ENCODE data around the gene FBXO15. TPM values are rescaled to one million over a fixed set of nuclear protein-coding genes. Genes with fewer than 3 reads are reported as not detected.

The FBXO15 gene
- total RNA-seq, 6 donors from 2014 or later = 0.83 to 11.9 (median 2.6) TPM

DNA sequence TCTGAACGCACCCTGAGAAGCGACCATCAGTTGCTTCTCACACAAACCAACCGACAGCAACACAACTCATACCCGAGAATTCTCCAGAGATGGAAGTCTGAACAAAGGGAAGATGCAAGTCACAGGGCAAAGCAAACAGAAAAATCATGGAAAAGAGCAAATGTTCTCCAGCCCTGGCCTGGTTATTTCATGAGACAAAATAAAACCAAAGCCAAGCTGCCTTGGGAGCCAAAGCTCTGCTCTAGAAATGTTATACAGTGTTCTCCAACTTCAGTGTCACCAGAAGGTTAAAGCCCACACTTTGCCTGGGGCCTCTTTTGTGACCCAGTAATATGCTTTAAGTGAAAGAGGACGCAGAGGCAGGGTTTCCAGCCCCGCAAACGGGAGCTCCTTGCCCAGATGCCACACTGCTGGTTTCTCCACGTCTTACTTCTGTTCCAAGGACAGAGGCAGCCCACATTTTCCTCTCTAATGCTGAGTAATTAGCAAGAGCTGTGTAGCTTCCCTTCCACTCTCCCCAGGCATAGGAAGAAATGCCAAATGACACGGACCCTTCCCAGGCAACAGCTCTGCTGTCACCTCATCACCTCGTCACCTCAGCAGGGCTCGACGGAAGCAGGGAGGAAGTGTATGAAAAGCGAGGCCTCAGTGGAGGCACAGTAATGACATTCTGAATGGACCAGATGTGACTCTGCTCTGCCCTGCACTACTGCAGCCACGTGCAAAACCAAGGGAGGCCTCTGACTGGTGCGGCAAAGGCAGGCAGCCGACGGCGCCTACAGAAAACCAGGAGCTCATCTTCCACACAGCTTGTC, 64.7 kb downstream of the FBXO15 start:
- ATAC-seq (ENCODE audit: low FRiP score in 2 of 2) = no peak

DNA sequence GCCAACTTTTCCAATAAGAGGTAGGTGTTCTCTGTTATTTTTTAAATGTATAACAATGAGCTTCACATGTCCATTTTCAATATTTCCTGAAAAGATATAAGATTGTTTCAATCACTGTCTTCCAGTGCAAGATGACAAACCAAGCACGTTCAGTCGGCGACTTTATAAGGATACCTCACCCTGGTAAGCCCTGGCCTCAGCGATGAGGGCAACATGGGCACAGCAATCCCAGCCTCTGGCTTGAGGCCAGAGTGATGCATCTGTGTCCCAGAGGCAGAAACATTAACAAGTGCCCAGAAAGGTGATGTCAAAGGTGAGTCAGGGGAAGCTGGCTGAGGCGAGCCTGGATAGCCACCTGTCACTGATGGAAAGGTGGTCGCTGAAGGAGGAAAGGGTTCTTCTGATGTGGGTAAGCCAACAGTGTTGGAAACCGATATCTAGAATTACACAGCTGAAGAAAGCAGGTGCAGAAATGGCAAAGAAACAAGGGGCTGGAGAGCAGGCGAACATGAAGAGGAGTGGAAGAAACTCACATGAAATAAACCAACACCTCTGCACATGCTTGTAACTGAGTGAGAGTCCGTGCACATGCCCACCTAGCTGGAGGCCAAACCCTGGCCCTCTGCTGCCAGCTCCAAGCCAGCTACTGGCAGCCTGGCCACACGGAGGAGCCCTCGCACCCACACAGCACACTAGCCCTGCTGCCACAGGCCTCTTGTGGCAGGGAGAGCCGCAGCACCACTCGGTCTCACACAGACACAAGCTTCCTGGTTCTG, 65.5 kb downstream of the FBXO15 start:
- Histone ChIP-seq H3K27ac (no peak overlapping the region), H3K27me3 (no peaks in the 10 kb centered on the region), H3K36me3 (no peaks in the 10 kb centered on the region), H3K4me1 (no peaks in the 10 kb centered on the region), H3K4me3 (no peak overlapping the region), H3K9me3 (no peaks in the 10 kb centered on the region)
- TF ChIP-seq POLR2A (IDR thresholded peaks at IDR 0.05) = no peak
- peak in 4 of 6 experiments; percentile 26 to 52 (median 38) for TF ChIP-seq CTCF (IDR thresholded peaks at IDR 0.05)
- DNase-seq (peak; percentile 70 to 73), ATAC-seq (ENCODE audit: low FRiP score in 2 of 2) (peak; percentile 60 to 73)
- WGBS, 2 donors = 65 to 66% methylated on average over 12 to 13 of the region's 13 CpGs

More for the DNA sequence above, 64.7 kb downstream of the FBXO15 start:
- Histone ChIP-seq H3K4me3 (no peak overlapping the region), H3K27me3 (no peaks in the 10 kb centered on the region), H3K4me1 (no peaks in the 10 kb centered on the region), H3K36me3 (no peaks in the 10 kb centered on the region), H3K27ac (no peak overlapping the region), H3K9me3 (no peaks in the 10 kb centered on the region)
- TF ChIP-seq CTCF (IDR thresholded peaks at IDR 0.05) = no peak
- no peak for TF ChIP-seq POLR2A (IDR thresholded peaks at IDR 0.05)
- no peak for TF ChIP-seq EP300 (IDR thresholded peaks at IDR 0.05)
- no peak for TF ChIP-seq POLR2AphosphoS5 (IDR thresholded peaks at IDR 0.05)
- WGBS, 2 donors = 47 to 55% methylated on average over 18 of the region's 18 CpGs
- peak in 1 of 2 donors; percentile 36 for DNase-seq

DNA sequence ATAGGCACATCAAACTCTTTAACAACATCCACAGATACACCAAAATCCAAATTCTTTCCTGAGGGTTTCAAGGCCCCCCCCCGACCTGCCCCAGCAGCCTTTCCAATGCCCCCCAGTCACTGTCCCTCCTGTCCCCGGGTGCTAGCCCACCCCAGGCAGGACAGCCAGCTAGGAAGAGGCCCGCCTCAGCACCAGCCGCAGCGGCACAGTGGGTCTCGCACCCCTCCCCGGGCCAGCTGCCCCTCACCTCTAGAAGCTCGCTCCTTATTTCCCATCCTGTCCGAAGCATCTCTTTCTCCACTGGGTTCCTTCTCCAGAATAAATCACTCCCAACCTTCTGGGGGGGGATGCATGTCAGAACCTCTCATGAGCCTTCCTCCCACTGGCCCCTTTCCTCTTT, 69.4 kb downstream of the FBXO15 start:
- 83 to 90% methylated on average over 8 to 9 of the region's 9 CpGs for WGBS, 2 donors
- H3K4me3 ChIP-seq = no peak overlapping the region
- no peaks in the 10 kb centered on the region for H3K4me1 ChIP-seq
- TF ChIP-seq EP300 (IDR thresholded peaks at IDR 0.05) (no peak), POLR2A (IDR thresholded peaks at IDR 0.05) (no peak), POLR2AphosphoS5 (IDR thresholded peaks at IDR 0.05) (no peak), CTCF (IDR thresholded peaks at IDR 0.05) (no peak)
- ATAC-seq (ENCODE audit: low FRiP score in 2 of 2) = no peak
- H3K9me3 ChIP-seq = no peaks in the 10 kb centered on the region
- no peak overlapping the region for H3K27ac ChIP-seq
- H3K36me3 ChIP-seq = no peaks in the 10 kb centered on the region
- H3K27me3 ChIP-seq = no peaks in the 10 kb centered on the region
- peak in 1 of 2 donors; percentile 63 for DNase-seq

DNA sequence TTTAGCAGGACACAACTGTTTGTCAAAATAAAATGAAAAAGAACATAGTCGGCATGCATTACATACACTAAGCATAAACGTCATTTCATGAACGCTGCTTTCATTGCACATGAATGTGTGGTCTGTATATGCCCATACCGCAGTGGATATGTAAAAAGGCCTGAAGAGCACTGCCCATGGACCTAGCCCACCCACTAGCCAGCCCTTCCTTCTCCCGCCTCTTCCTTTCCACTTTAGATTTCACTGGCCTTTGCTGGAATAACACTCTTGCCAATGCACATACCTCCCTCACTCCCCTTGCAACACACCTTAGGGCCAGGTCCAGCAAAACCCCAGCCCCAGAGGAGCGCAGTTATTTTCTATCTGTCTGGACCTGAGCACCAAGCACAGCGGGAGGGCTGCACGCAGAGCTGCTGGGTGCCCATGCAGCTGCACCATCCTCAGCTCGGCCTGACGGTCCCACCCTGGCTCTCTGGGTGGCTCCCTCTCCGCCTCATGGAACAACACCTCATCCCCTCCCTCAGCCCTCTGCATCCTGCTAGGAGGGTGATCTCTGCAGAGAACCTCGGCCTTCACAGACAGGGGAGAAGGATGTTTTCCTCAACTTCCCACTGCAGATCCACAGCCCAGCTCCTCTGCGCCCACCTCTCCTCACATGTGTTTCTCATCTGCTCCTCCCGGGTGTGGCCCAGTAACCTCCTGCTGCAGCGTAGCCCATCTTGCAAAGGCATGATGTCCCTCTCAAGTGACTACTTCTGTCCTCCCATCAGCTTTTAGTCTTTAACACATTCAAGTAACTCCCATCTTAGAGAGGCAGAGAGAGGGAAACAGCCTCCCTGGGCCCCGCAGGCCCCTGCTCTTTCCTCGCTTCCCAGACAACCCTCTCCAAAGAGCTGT, 72.7 kb downstream of the FBXO15 start:
- no peaks in the 10 kb centered on the region for H3K9me3 ChIP-seq
- no peaks in the 10 kb centered on the region for H3K36me3 ChIP-seq
- ATAC-seq (ENCODE audit: low FRiP score in 2 of 2) (no peak), DNase-seq (no peak)
- H3K4me3 ChIP-seq = no peak overlapping the region
- no peaks in the 10 kb centered on the region for H3K4me1 ChIP-seq
- no peak for TF ChIP-seq EP300 (IDR thresholded peaks at IDR 0.05)
- no peak for TF ChIP-seq CTCF (IDR thresholded peaks at IDR 0.05)
- TF ChIP-seq POLR2AphosphoS5 (IDR thresholded peaks at IDR 0.05) = no peak
- TF ChIP-seq POLR2A (IDR thresholded peaks at IDR 0.05) = no peak
- no peaks in the 10 kb centered on the region for H3K27me3 ChIP-seq
- H3K27ac ChIP-seq = no peak overlapping the region
- 92 to 93% methylated on average over 14 to 17 of the region's 17 CpGs for WGBS, 2 donors
